Neutrophil (primary cell): ENCODE data around the gene SLC22A2.

Experiments
- H3K27ac ChIP-seq: fragments of 200-600 bp; sonication (generic); 2 replicates; pipeline ENCODE4 v1.5.1; 2016; ENCODE audit warnings: mild to moderate bottlenecking, moderate library complexity
- H3K27me3 ChIP-seq: fragments of 200-600 bp; sonication (generic); 2 replicates; pipeline ENCODE4 v1.6.0; 2016; ENCODE audit warnings: mild to moderate bottlenecking
- H3K36me3 ChIP-seq: fragments of 200-600 bp; sonication (generic); 2 replicates; pipeline ENCODE4 v1.5.1; 2017
- H3K4me1 ChIP-seq, 2 experiments: fragments of 200-600 bp in 1 of 2; sonication (generic) in 1 of 2; 1 replicate in 1 of 2; 2 replicates in 1 of 2; pipeline versions ENCODE4 v1.5.1 to v1.6.1; 2013 to 2016; ENCODE audit warnings: low read depth in 1 of 2, low read length in 1 of 2, mild to moderate bottlenecking in 1 of 2, moderate library complexity in 1 of 2; ENCODE audit not compliant: control insufficient read depth in 1 of 2, insufficient read depth in 1 of 2
- H3K4me3 ChIP-seq, 2 experiments: fragments of 200-600 bp in 1 of 2; sonication (generic) in 1 of 2; 1 replicate in 1 of 2; 2 replicates in 1 of 2; pipeline ENCODE4 v1.5.1; 2013 to 2016; ENCODE audit warnings: low read depth in 1 of 2, low read length in 1 of 2, mild to moderate bottlenecking in 1 of 2, moderate library complexity in 1 of 2
- H3K9me3 ChIP-seq: fragments of 200-600 bp; sonication (generic); 2 replicates; pipeline ENCODE4 v1.5.1; 2016
- CTCF ChIP-seq: fragments of 200-600 bp; sonication (generic); IDR thresholded peaks from 2 replicates; pipeline ENCODE4 v1.5.1; 2016; ENCODE audit warnings: antibody characterized with exemption

The SLC22A2 gene

GRCh38 chr6:160190081-160190480 is 68.5 kb downstream of the SLC22A2 start:
- Histone ChIP-seq H3K4me1 (no peaks in the 10 kb centered on the region), H3K27me3 (no peaks in the 10 kb centered on the region), H3K9me3 (peaks cover 5% of the 10 kb centered on the region), H3K27ac (no peak overlapping the region), H3K4me3 (no peak overlapping the region), H3K36me3 (no peaks in the 10 kb centered on the region)
- no peak for TF ChIP-seq CTCF

GRCh38 chr6:160188773-160189172 is 69.8 kb downstream of the SLC22A2 start:
- H3K4me3 ChIP-seq = no peak overlapping the region
- H3K9me3 ChIP-seq = peaks cover 5% of the 10 kb centered on the region
- no peaks in the 10 kb centered on the region for H3K4me1 ChIP-seq
- no peaks in the 10 kb centered on the region for H3K36me3 ChIP-seq
- H3K27me3 ChIP-seq = no peaks in the 10 kb centered on the region
- TF ChIP-seq CTCF = no peak
- no peak overlapping the region for H3K27ac ChIP-seq

- Histone ChIP-seq H3K4me3 (no peak overlapping the region), H3K27me3 (no peaks in the 10 kb centered on the region), H3K36me3 (no peaks in the 10 kb centered on the region), H3K27ac (no peak overlapping the region), H3K9me3 (no peaks in the 10 kb centered on the region), H3K4me1 (no peaks in the 10 kb centered on the region)
- TF ChIP-seq CTCF = no peak
Observed at GRCh38 chr6:160180706-160181105, 77.9 kb downstream of the SLC22A2 start.

GRCh38 chr6:160178271-160178670 is 80.3 kb downstream of the SLC22A2 start:
- no peak for TF ChIP-seq CTCF
- Histone ChIP-seq H3K36me3 (no peaks in the 10 kb centered on the region), H3K27me3 (peaks cover 4% of the 10 kb centered on the region), H3K4me1 (no peaks in the 10 kb centered on the region), H3K4me3 (no peak overlapping the region), H3K27ac (no peak overlapping the region), H3K9me3 (no peaks in the 10 kb centered on the region)

GRCh38 chr6:160177220-160177619 is 81.4 kb downstream of the SLC22A2 start:
- no peaks in the 10 kb centered on the region for H3K36me3 ChIP-seq
- TF ChIP-seq CTCF = no peak
- H3K27ac ChIP-seq = no peak overlapping the region
- H3K27me3 ChIP-seq = peaks cover 4% of the 10 kb centered on the region
- H3K4me3 ChIP-seq = no peak overlapping the region
- H3K9me3 ChIP-seq = no peaks in the 10 kb centered on the region
- H3K4me1 ChIP-seq = no peaks in the 10 kb centered on the region

- TF ChIP-seq CTCF = no peak
- H3K27me3 ChIP-seq = peaks cover 8% of the 10 kb centered on the region
- H3K4me1 ChIP-seq = no peaks in the 10 kb centered on the region
- H3K4me3 ChIP-seq = no peak overlapping the region
- H3K36me3 ChIP-seq = no peaks in the 10 kb centered on the region
- H3K9me3 ChIP-seq = no peaks in the 10 kb centered on the region
- no peak overlapping the region for H3K27ac ChIP-seq
Observed at GRCh38 chr6:160174681-160175080, 83.9 kb downstream of the SLC22A2 start.
